WTC11 (cell line): ENCODE measurements around the gene SERPINB3. TPM values are rescaled to one million over a fixed set of nuclear protein-coding genes. Genes with fewer than 3 reads are reported as not detected.

Experiments used
- ATAC-seq: fragments of 200-7000 bp; cut with Tn5 transposase; 2 replicates; pipeline ENCODE4 v1.10.0; 2021; ENCODE audit warnings: mild to moderate bottlenecking, moderate library complexity
- CTCF ChIA-PET: fragments of 300-600 bp; sonication (Branson Sonifier 250); formaldehyde crosslinking; loops from one replicate; lab custom pipeline; 2021; ENCODE audit warnings: antibody characterized with exemption; lab: Charles Lee
- POLR2A ChIA-PET: fragments of 350-600 bp; sonication (Branson Sonifier 250); formaldehyde crosslinking; loops from one replicate; lab custom pipeline; 2021; ENCODE audit warnings: antibody characterized with exemption; lab: Charles Lee
- DNase-seq: peaks from one replicate; pipeline ENCODE4 v3.0.0; 2021; ENCODE audit warnings: low spot score
- H3K27ac Mint-ChIP-seq: 2 replicates; pipeline ENCODE4 v1.8.0; 2021; ENCODE audit warnings: mixed read lengths
- H3K27me3 Mint-ChIP-seq: 2 replicates; pipeline ENCODE4 v1.8.0; 2021; ENCODE audit warnings: low read depth, mild to moderate bottlenecking, moderate library complexity, mixed read lengths
- H3K36me3 Mint-ChIP-seq: 2 replicates; pipeline ENCODE4 v1.8.0; 2021; ENCODE audit warnings: mixed read lengths
- H3K4me1 Mint-ChIP-seq: 2 replicates; pipeline ENCODE4 v1.8.0; 2022; ENCODE audit warnings: mixed read lengths
- H3K4me3 Mint-ChIP-seq: 2 replicates; pipeline ENCODE4 v1.8.0; 2021; ENCODE audit warnings: mild to moderate bottlenecking, moderate library complexity, mixed read lengths
- H3K9me3 Mint-ChIP-seq: 2 replicates; pipeline ENCODE4 v1.8.0; 2021; ENCODE audit warnings: mixed read lengths
- CTCF ChIP-seq: fragments of 200-600 bp; IDR thresholded peaks from 2 replicates; pipeline ENCODE4 v1.8.0; 2022; ENCODE audit warnings: antibody characterized with exemption
- HMGXB4 ChIP-seq: sonication (generic); formaldehyde crosslinking; IDR thresholded peaks from 2 replicates; pipeline ENCODE4 v1.8.1; 2023; ENCODE audit warnings: mild to moderate bottlenecking, moderate library complexity, missing genetic modification reagents
- NR1H2 ChIP-seq: sonication (generic); formaldehyde crosslinking; IDR thresholded peaks from 2 replicates; pipeline ENCODE4 v1.9.0; 2021; ENCODE audit warnings: mild to moderate bottlenecking, moderate library complexity, missing genetic modification reagents
- NR2C2 ChIP-seq: sonication (generic); formaldehyde crosslinking; IDR thresholded peaks from 2 replicates; pipeline ENCODE4 v1.8.0; 2022; ENCODE audit warnings: mild to moderate bottlenecking, missing genetic modification reagents
- TCF7 ChIP-seq: sonication (generic); formaldehyde crosslinking; IDR thresholded peaks from 2 replicates; pipeline ENCODE4 v1.8.0; 2022; ENCODE audit warnings: mild to moderate bottlenecking, low read depth, missing genetic modification reagents, moderate library complexity
- TEAD1 ChIP-seq: sonication (generic); formaldehyde crosslinking; IDR thresholded peaks from 2 replicates; pipeline ENCODE4 v1.8.0; 2022; ENCODE audit warnings: mild to moderate bottlenecking, missing genetic modification reagents
- TEAD4 ChIP-seq: sonication (generic); formaldehyde crosslinking; IDR thresholded peaks from 2 replicates; pipeline ENCODE4 v1.8.0; 2022; ENCODE audit warnings: mild to moderate bottlenecking, missing genetic modification reagents
- USF2 ChIP-seq: sonication (generic); formaldehyde crosslinking; IDR thresholded peaks from 2 replicates; pipeline ENCODE4 v1.8.1; 2023; ENCODE audit warnings: mild to moderate bottlenecking, missing genetic modification reagents, moderate library complexity
- ZMAT4 ChIP-seq: fragments of 250-450 bp; sonication (Bioruptor Pico); IDR thresholded peaks from 2 replicates; pipeline ENCODE4 v1.9.0; 2021; ENCODE audit warnings: mild to moderate bottlenecking
- ZNF512 ChIP-seq: sonication (generic); formaldehyde crosslinking; IDR thresholded peaks from 2 replicates; pipeline ENCODE4 v1.8.1; 2022; ENCODE audit warnings: missing genetic modification reagents, borderline replicate concordance
- total RNA-seq: library from RNA; stranded (reverse); gene quantifications from 3 replicates; pipeline ENCODE4 v1.2.3, GENCODE V29; 2021
- TF ChIP-seq, protein P1 (sequence below): sonication (generic); formaldehyde crosslinking; conservative IDR thresholded peaks from 2 replicates; pipeline ENCODE4 v1.8.1; 2023; ENCODE audit warnings: mild to moderate bottlenecking, low read depth, missing genetic modification reagents, moderate library complexity
- TF ChIP-seq, protein P2 (sequence below): sonication (generic); formaldehyde crosslinking; IDR thresholded peaks from 2 replicates; pipeline ENCODE4 v1.8.1; 2023; ENCODE audit warnings: mild to moderate bottlenecking, missing genetic modification reagents, borderline replicate concordance

The SERPINB3 gene
- total RNA-seq, 1 experiment from 2014 or later: 0.22 TPM

DNA sequence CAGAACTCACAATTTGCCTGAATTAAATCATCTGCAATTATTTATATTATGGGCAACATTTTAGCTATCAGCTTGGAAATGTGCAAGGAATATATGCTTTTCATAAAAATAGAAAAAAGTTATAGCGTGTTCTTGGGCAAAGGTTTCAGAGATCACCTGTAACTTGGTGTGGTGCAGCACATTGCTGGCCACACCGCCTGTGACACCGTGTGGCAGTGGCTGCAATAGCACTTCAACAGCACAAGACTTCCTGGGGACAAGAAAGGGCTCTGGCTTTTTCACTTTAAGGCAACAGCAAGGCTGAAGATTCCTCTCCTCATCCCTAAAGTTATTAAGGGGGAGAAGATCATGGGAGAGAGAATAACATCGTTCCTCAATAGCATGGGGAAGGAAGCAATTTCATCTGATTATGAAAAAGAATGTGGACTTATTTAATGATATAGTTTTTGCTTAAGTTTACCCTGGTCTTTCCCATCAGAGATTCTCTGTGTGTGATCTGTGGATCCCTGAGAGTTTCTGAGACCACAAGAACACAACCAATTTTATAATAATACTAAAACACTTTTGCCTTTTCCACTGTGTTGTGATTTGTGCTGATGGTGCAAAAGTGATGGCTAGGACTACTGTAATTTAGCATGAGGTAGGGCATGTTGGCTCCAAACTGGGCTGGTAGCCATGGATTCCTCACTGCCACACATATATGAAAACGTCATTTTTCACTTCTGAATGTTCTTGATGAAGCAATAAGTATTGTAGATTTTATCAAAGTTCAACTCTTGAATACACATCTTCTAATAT lies 15.0 kb upstream of the SERPINB3 start:
- CTCF ChIA-PET: no interaction called here

GRCh38 chr18:63664571-63664970 lies 2.9 kb upstream of the SERPINB3 start:
- no peak overlapping the region for H3K4me3 Mint-ChIP-seq
- CTCF ChIA-PET: no interaction called here
- ATAC-seq: no peak
- TF ChIP-seq NR2C2: no peak
- TF ChIP-seq ZNF512 (CRISPR knock-in tag): no peak
- TF ChIP-seq TEAD1: no peak
- TF ChIP-seq USF2 (CRISPR knock-in tag): no peak
- no peak for TF ChIP-seq TEAD4 (CRISPR knock-in tag)
- TF ChIP-seq ZMAT4 (CRISPR knock-in tag): no peak
- TF ChIP-seq, protein P1, sequence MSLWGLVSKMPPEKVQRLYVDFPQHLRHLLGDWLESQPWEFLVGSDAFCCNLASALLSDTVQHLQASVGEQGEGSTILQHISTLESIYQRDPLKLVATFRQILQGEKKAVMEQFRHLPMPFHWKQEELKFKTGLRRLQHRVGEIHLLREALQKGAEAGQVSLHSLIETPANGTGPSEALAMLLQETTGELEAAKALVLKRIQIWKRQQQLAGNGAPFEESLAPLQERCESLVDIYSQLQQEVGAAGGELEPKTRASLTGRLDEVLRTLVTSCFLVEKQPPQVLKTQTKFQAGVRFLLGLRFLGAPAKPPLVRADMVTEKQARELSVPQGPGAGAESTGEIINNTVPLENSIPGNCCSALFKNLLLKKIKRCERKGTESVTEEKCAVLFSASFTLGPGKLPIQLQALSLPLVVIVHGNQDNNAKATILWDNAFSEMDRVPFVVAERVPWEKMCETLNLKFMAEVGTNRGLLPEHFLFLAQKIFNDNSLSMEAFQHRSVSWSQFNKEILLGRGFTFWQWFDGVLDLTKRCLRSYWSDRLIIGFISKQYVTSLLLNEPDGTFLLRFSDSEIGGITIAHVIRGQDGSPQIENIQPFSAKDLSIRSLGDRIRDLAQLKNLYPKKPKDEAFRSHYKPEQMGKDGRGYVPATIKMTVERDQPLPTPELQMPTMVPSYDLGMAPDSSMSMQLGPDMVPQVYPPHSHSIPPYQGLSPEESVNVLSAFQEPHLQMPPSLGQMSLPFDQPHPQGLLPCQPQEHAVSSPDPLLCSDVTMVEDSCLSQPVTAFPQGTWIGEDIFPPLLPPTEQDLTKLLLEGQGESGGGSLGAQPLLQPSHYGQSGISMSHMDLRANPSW (CRISPR knock-in tag): no peak
- TF ChIP-seq, protein P2, sequence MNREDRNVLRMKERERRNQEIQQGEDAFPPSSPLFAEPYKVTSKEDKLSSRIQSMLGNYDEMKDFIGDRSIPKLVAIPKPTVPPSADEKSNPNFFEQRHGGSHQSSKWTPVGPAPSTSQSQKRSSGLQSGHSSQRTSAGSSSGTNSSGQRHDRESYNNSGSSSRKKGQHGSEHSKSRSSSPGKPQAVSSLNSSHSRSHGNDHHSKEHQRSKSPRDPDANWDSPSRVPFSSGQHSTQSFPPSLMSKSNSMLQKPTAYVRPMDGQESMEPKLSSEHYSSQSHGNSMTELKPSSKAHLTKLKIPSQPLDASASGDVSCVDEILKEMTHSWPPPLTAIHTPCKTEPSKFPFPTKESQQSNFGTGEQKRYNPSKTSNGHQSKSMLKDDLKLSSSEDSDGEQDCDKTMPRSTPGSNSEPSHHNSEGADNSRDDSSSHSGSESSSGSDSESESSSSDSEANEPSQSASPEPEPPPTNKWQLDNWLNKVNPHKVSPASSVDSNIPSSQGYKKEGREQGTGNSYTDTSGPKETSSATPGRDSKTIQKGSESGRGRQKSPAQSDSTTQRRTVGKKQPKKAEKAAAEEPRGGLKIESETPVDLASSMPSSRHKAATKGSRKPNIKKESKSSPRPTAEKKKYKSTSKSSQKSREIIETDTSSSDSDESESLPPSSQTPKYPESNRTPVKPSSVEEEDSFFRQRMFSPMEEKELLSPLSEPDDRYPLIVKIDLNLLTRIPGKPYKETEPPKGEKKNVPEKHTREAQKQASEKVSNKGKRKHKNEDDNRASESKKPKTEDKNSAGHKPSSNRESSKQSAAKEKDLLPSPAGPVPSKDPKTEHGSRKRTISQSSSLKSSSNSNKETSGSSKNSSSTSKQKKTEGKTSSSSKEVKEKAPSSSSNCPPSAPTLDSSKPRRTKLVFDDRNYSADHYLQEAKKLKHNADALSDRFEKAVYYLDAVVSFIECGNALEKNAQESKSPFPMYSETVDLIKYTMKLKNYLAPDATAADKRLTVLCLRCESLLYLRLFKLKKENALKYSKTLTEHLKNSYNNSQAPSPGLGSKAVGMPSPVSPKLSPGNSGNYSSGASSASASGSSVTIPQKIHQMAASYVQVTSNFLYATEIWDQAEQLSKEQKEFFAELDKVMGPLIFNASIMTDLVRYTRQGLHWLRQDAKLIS (CRISPR knock-in tag): no peak
- TF ChIP-seq TCF7 (CRISPR knock-in tag): no peak
- no peak for TF ChIP-seq HMGXB4

More for the DNA sequence above, 15.0 kb upstream of the SERPINB3 start:
- Mint-ChIP-seq H3K27me3 (no peaks in the 10 kb centered on the region), H3K36me3 (no peaks in the 10 kb centered on the region), H3K4me3 (no peak overlapping the region), H3K9me3 (peaks cover 1% of the 10 kb centered on the region), H3K4me1 (peaks cover 7% of the 10 kb centered on the region), H3K27ac (no peak overlapping the region)
- POLR2A ChIA-PET: no interaction called here
- ATAC-seq (peak; percentile 99), DNase-seq (peak; percentile 50)
- TF ChIP-seq NR1H2: no peak
- peak; percentile 34; the same call in 1 of the 2 replicates for TF ChIP-seq CTCF

More at GRCh38 chr18:63664571-63664970, 2.9 kb upstream of the SERPINB3 start:
- Mint-ChIP-seq H3K4me1 (peaks cover 11% of the 10 kb centered on the region), H3K36me3 (peaks cover 38% of the 10 kb centered on the region), H3K27ac (no peak overlapping the region), H3K27me3 (no peaks in the 10 kb centered on the region), H3K9me3 (peaks cover 52% of the 10 kb centered on the region)
- POLR2A ChIA-PET: no interaction called here
- no peak for DNase-seq
